Rectal smooth muscle tissue (tissue), 1 donor: ENCODE measurements around the gene CPLANE2.
"Not testable (repeated sequence)": the region's sequence is repeated elsewhere in the genome, so short reads cannot be mapped to it uniquely, and the experiment has no call there.

ENCODE experiments used
- H3K27ac ChIP-seq: one replicate; pipeline ENCODE4 v1.7.0; 2013; ENCODE audit warnings: low read depth, low read length, inconsistent platforms
- H3K27me3 ChIP-seq: one replicate; pipeline ENCODE4 v1.7.0; 2013; ENCODE audit warnings: low read length; ENCODE audit not compliant: control insufficient read depth, insufficient read depth
- H3K36me3 ChIP-seq: one replicate; pipeline ENCODE4 v1.7.0; 2013; ENCODE audit warnings: low read length; ENCODE audit not compliant: control insufficient read depth, insufficient read depth
- H3K4me1 ChIP-seq: one replicate; pipeline ENCODE4 v1.7.0; 2013; ENCODE audit warnings: low read length; ENCODE audit not compliant: control insufficient read depth, insufficient read depth
- H3K4me3 ChIP-seq: one replicate; pipeline ENCODE4 v1.7.0; 2013; ENCODE audit warnings: low read length
- H3K9ac ChIP-seq: one replicate; pipeline ENCODE4 v1.7.0; 2013; ENCODE audit warnings: low read length

CPLANE2 gene

DNA sequence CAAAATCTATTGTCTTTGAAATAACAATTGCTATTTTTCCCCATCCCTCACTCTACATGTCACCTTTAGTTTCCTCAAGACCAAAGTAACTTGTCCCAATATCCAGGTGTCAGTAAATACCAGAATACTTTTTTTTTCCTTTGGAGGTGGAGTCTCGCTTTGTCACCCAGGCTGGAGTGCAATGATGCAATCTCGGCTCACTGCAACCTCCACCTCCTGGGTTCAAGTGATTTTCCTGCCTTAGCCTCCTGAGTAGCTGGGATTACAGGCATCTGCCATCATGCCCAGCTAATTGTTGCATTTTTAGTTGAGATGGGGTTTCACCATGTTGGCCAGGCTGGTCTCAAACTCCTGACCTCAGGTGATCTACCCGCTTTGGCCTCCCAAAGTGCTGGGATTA lies 20.6 kb upstream of the CPLANE2 start:
- H3K4me3 ChIP-seq, H3K4me1 ChIP-seq, H3K27ac ChIP-seq, H3K9ac ChIP-seq, H3K27me3 ChIP-seq, H3K36me3 ChIP-seq: not testable (repeated sequence)

DNA sequence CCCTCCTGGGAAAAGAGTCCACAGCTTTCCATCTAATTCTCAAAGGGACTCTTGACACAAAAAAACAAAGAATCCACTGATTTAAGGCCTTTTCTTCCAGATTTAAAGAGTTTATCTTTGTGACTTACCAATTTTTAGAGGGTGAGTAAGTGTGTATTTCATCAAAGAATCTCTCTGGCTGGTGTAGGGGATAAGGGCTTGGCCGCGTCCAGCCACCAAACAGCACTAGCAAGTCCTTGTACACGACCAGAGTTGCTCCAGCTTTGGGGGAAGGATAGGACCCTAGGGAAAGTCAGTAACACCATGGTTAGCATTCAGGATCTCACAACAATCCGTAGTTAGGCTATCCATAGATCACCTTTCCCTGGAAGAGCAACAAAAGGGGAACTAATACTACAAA lies 19.5 kb upstream of the CPLANE2 start:
- Histone ChIP-seq H3K9ac (no peak overlapping the region), H3K4me1 (no peaks in the 10 kb centered on the region), H3K4me3 (no peak overlapping the region), H3K36me3 (peaks cover 5% of the 10 kb centered on the region), H3K27me3 (no peaks in the 10 kb centered on the region), H3K27ac (no peak overlapping the region)

DNA sequence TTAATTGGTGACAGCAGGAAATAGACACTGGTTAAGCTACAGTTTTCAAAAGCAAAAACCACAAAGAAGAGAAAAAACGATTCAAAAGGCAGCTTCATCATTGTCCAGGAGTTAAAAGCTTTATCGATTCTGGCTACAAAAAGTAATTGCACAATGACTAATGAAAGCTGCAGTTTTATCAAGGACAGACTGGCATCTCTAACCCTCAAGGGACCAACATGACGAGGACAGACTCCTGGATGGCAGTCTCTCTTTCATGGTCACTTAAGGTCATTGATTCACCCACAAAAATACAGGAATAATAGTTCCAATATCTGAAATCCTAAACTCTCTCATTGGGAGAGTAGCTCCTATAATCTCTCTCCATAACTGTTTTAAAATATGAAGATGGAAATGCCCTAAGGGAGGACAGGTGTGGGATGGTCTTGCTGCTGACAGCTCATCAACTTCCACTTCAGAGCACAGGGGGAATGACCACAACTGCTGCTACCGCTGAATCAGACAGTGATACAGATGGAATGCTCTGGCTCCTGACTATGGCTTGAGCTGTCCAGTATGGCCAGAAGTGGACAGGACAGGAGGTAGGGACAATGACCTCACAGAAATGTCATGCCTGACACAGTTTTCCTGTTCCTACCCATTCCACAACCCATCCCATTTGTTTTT lies 17.4 kb upstream of the CPLANE2 start:
- H3K36me3 ChIP-seq: peaks cover 11% of the 10 kb centered on the region
- no peak overlapping the region for H3K9ac ChIP-seq
- H3K4me3 ChIP-seq: no peak overlapping the region
- no peak overlapping the region for H3K27ac ChIP-seq
- H3K4me1 ChIP-seq: peaks cover 2% of the 10 kb centered on the region
- H3K27me3 ChIP-seq: no peaks in the 10 kb centered on the region

DNA sequence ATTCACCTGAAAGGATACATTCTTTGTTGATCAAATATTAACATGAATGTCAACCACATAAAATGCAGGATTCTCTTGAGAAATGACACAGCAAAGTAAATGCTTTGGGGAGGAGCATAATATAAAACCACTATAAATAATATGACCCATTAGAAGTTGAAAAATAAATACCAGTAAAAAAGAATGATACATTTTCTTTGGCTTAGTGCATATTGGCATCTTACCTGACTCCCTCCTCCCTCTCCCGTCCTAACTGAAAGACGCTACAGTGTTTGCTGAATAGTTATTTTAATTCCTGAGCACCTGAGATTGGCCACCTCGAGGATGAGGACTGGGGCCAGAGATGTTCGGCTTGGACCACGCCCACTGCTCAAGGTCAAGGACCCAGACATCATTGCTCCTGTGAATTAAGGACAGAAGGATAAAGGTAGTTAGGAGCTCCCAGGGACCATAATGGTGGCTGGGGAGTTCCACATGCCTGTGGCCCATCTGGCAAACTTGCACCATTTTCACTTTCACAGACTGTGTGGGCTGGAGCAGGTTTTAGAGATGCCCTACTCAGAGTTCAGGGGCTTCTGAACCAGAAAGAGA lies 16.4 kb upstream of the CPLANE2 start:
- Histone ChIP-seq H3K4me3 (no peak overlapping the region), H3K4me1 (peaks cover 11% of the 10 kb centered on the region), H3K9ac (no peak overlapping the region), H3K27me3 (no peaks in the 10 kb centered on the region), H3K36me3 (peaks cover 11% of the 10 kb centered on the region), H3K27ac (no peak overlapping the region)

DNA sequence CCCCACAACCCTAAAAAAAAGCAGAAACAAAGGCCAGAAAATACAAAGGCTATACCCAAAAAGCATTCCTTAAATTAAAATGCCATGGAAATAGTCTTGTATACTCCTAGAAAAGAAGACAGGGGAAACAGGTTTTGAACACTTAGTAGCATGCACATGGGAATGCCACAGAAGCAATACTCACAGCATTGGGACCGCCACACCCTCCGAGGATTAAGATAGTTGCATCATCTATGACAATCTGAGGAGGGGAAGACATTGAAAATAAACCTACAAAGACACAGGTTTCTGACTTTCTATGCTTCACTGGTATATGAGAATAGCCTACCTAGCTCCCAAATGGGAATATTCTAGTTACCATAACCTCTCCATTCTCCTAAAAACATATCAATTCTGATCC lies 15.9 kb upstream of the CPLANE2 start:
- Histone ChIP-seq H3K36me3 (peaks cover 11% of the 10 kb centered on the region), H3K4me3 (no peak overlapping the region), H3K9ac (no peak overlapping the region), H3K27me3 (no peaks in the 10 kb centered on the region), H3K27ac (no peak overlapping the region), H3K4me1 (peaks cover 16% of the 10 kb centered on the region)

DNA sequence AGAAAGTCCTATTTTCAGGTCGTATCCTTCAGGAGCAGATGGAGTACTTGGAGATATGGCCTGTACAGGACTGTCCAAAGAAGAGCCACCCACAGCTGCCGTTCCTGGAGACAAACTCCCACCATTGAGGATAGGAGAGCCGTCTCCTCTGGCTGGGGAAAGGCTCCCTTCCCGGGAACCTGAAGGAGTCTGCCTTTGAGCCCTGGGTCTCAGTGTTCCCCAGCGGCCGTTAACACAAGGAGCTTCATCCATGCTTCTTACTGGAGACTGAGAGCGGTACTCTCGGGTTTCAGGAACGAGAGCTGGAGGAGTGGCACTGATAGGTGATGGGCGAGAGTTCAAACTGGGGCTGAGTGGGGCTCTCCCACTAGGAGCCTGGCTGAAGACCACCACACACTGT lies 14.4 kb upstream of the CPLANE2 start:
- Histone ChIP-seq H3K4me3 (no peak overlapping the region), H3K27me3 (no peaks in the 10 kb centered on the region), H3K27ac (no peak overlapping the region), H3K36me3 (peaks cover 21% of the 10 kb centered on the region), H3K9ac (no peak overlapping the region), H3K4me1 (peaks cover 20% of the 10 kb centered on the region)

DNA sequence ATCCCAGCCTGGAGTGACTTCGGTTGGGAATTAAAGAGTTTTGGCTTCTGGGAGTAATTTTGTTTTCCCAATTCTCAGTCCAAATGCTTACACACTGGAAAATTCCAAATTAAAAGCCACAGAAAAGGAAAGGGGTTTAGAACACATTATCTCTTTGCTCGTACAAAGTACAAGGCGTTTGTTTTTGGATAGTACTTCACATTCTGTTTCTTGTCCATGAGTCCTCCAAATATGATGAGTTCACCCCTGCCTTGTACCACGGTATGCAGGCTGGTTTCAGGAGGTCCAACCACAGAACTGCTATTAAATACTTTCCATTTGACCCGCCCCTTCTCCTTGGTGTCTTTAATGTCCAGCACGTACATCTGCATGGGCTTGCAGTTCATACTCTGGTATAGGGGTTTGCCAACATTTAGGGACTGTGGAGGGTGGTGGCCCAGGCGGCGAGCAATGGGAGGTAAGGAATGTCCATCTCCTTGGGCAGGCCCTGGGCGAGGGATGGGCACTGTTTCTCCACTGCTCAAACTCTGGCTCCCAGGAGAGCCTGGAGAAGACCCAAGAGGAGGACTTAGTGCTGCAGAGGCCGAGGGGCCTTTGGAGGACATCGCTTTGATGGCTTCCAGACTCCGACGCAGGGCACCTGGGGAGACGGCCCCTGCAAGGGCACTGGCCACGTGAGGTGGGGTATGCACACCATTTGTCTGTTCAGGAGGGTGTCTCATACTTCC lies 13.7 kb upstream of the CPLANE2 start:
- Histone ChIP-seq H3K27ac (peak overlapping the region; percentile 38), H3K36me3 (peaks cover 21% of the 10 kb centered on the region), H3K4me1 (peaks cover 20% of the 10 kb centered on the region), H3K9ac (no peak overlapping the region), H3K4me3 (no peak overlapping the region), H3K27me3 (no peaks in the 10 kb centered on the region)

GRCh38 chr1:16249596-16250241 lies 12.7 kb upstream of the CPLANE2 start:
- Histone ChIP-seq H3K27me3 (no peaks in the 10 kb centered on the region), H3K27ac (no peak overlapping the region), H3K36me3 (peaks cover 21% of the 10 kb centered on the region), H3K4me1 (peaks cover 20% of the 10 kb centered on the region), H3K4me3 (no peak overlapping the region), H3K9ac (no peak overlapping the region)

DNA sequence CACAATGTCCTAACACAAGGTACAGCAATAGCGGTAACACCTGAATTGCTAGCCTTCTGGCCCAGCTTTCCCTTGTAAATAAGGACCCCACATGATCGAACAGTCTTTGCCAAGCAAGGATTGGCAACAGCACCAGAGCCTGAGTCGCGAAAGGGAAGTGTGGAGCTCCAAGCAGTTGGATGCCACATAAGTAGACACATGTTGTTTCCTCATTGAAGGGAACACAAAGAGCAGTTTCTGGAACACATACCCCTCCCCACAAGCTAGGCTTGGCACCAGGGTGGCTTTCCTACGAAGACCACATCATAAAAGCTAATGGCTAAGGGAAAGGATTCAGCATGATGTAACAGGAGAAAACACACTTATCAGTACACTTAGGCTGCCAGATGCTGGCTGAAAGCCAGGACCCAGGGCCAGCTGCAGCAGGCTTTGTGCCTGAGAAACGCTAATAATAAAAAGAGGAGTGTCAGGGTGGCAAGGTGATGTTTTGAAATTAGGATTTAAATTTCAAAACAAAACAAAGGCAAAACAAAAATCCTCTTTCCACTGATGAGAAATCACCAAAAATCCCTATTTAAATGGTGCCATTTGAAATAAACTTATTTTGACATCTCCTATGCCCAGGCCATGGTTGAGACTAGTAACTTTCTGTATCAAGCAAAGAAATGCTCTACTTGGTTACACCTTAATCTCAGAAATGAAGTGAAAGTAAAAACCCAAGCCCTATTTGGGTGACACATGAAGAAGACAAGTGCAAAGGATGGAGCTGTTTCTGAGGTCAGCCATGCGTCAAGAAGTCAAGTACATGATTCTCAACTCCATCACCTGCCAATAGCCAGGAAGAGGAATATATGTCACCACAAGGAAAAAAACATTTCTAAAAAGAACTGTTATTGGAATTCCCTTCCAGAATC lies 11.9 kb upstream of the CPLANE2 start:
- Histone ChIP-seq H3K36me3 (peaks cover 21% of the 10 kb centered on the region), H3K4me1 (peaks cover 24% of the 10 kb centered on the region), H3K4me3 (no peak overlapping the region), H3K27ac (peak overlapping the region; percentile 78), H3K27me3 (no peaks in the 10 kb centered on the region), H3K9ac (no peak overlapping the region)

- peaks cover 24% of the 10 kb centered on the region for H3K4me1 ChIP-seq
- H3K4me3 ChIP-seq: no peak overlapping the region
- H3K27ac ChIP-seq: peak overlapping the region; percentile 78
- peaks cover 21% of the 10 kb centered on the region for H3K36me3 ChIP-seq
- H3K27me3 ChIP-seq: no peaks in the 10 kb centered on the region
- H3K9ac ChIP-seq: no peak overlapping the region
Observed at GRCh38 chr1:16248007-16248436, 11.0 kb upstream of the CPLANE2 start.

GRCh38 chr1:16247441-16247840 lies 10.5 kb upstream of the CPLANE2 start:
- H3K36me3 ChIP-seq: peaks cover 20% of the 10 kb centered on the region
- peaks cover 24% of the 10 kb centered on the region for H3K4me1 ChIP-seq
- peak overlapping the region; percentile 36 for H3K27ac ChIP-seq
- H3K4me3 ChIP-seq: no peak overlapping the region
- H3K27me3 ChIP-seq: no peaks in the 10 kb centered on the region
- H3K9ac ChIP-seq: no peak overlapping the region

GRCh38 chr1:16246961-16247360 lies 10.0 kb upstream of the CPLANE2 start:
- no peak overlapping the region for H3K4me3 ChIP-seq
- H3K4me1 ChIP-seq: peaks cover 24% of the 10 kb centered on the region
- peak overlapping the region; percentile 36 for H3K27ac ChIP-seq
- peaks cover 16% of the 10 kb centered on the region for H3K36me3 ChIP-seq
- H3K9ac ChIP-seq: no peak overlapping the region
- H3K27me3 ChIP-seq: no peaks in the 10 kb centered on the region
